Neutrophil (primary cell): ENCODE data around the gene ERCC6.
A peak's percentile ranks its signal among the peaks of the same experiment; 100 is the strongest.

Experiments used
- H3K27ac ChIP-seq: fragments of 200-600 bp; sonication (generic); 2 replicates; pipeline ENCODE4 v1.5.1; 2016; ENCODE audit warnings: mild to moderate bottlenecking, moderate library complexity
- H3K27me3 ChIP-seq: fragments of 200-600 bp; sonication (generic); 2 replicates; pipeline ENCODE4 v1.6.0; 2016; ENCODE audit warnings: mild to moderate bottlenecking
- H3K36me3 ChIP-seq: fragments of 200-600 bp; sonication (generic); 2 replicates; pipeline ENCODE4 v1.5.1; 2017
- H3K4me1 ChIP-seq, 2 experiments: fragments of 200-600 bp in 1 of 2; sonication (generic) in 1 of 2; 1 replicate in 1 of 2; 2 replicates in 1 of 2; pipeline versions ENCODE4 v1.5.1 to v1.6.1; 2013 to 2016; ENCODE audit warnings: low read depth in 1 of 2, low read length in 1 of 2, mild to moderate bottlenecking in 1 of 2, moderate library complexity in 1 of 2; ENCODE audit not compliant: control insufficient read depth in 1 of 2, insufficient read depth in 1 of 2
- H3K4me3 ChIP-seq, 2 experiments: fragments of 200-600 bp in 1 of 2; sonication (generic) in 1 of 2; 1 replicate in 1 of 2; 2 replicates in 1 of 2; pipeline ENCODE4 v1.5.1; 2013 to 2016; ENCODE audit warnings: low read depth in 1 of 2, low read length in 1 of 2, mild to moderate bottlenecking in 1 of 2, moderate library complexity in 1 of 2
- H3K9me3 ChIP-seq: fragments of 200-600 bp; sonication (generic); 2 replicates; pipeline ENCODE4 v1.5.1; 2016
- CTCF ChIP-seq: fragments of 200-600 bp; sonication (generic); IDR thresholded peaks from 2 replicates; pipeline ENCODE4 v1.5.1; 2016; ENCODE audit warnings: antibody characterized with exemption

The ERCC6 gene

GRCh38 chr10:49539320-49539885 lies 482 bp upstream of the ERCC6 start:
- Histone ChIP-seq H3K4me3 (peak overlapping the region; percentile 85 to 93), H3K9me3 (no peaks in the 10 kb centered on the region), H3K36me3 (no peaks in the 10 kb centered on the region), H3K27ac (peak overlapping the region; percentile 94), H3K27me3 (peaks cover 17% of the 10 kb centered on the region), H3K4me1 (peaks cover 26 to 34% of the 10 kb centered on the region in 2 experiments)
- TF ChIP-seq CTCF: no peak

- Histone ChIP-seq H3K4me3 (no peak overlapping the region), H3K27me3 (no peaks in the 10 kb centered on the region), H3K36me3 (peaks cover 20% of the 10 kb centered on the region), H3K9me3 (no peaks in the 10 kb centered on the region), H3K4me1 (peaks cover 17 to 22% of the 10 kb centered on the region in 2 experiments), H3K27ac (peak overlapping the region; percentile 19)
- TF ChIP-seq CTCF: no peak
Measured at GRCh38 chr10:49534670-49535381, 4.1 kb downstream of the ERCC6 start.

GRCh38 chr10:49532461-49532860 lies 6.5 kb downstream of the ERCC6 start:
- no peaks in the 10 kb centered on the region for H3K27me3 ChIP-seq
- no peak overlapping the region for H3K27ac ChIP-seq
- no peaks in the 10 kb centered on the region for H3K4me1 ChIP-seq
- H3K4me3 ChIP-seq: no peak overlapping the region
- no peak for TF ChIP-seq CTCF
- no peaks in the 10 kb centered on the region for H3K9me3 ChIP-seq
- H3K36me3 ChIP-seq: peaks cover 42% of the 10 kb centered on the region

- H3K27me3 ChIP-seq: no peaks in the 10 kb centered on the region
- no peak for TF ChIP-seq CTCF
- H3K36me3 ChIP-seq: peaks cover 56% of the 10 kb centered on the region
- H3K4me3 ChIP-seq: no peak overlapping the region
- peaks cover 10 to 18% of the 10 kb centered on the region in 2 experiments for H3K4me1 ChIP-seq
- no peaks in the 10 kb centered on the region for H3K9me3 ChIP-seq
- H3K27ac ChIP-seq: no peak overlapping the region
Measured at GRCh38 chr10:49528977-49529506, 9.9 kb downstream of the ERCC6 start.

- H3K27me3 ChIP-seq: no peaks in the 10 kb centered on the region
- H3K36me3 ChIP-seq: peaks cover 61% of the 10 kb centered on the region
- no peak for TF ChIP-seq CTCF
- peaks cover 10 to 22% of the 10 kb centered on the region in 2 experiments for H3K4me1 ChIP-seq
- no peak overlapping the region for H3K4me3 ChIP-seq
- no peaks in the 10 kb centered on the region for H3K9me3 ChIP-seq
- no peak overlapping the region for H3K27ac ChIP-seq
Measured at GRCh38 chr10:49527850-49528249, 11.1 kb downstream of the ERCC6 start.
